PC-9 (cell line): Measurements from ENCODE around the gene ALPK1. TPM values are rescaled to one million over a fixed set of nuclear protein-coding genes. Genes with fewer than 3 reads are reported as not detected.
"Not testable (repeated sequence)": the region's sequence is repeated elsewhere in the genome, so short reads cannot be mapped to it uniquely, and the experiment has no call there.

Source experiments
- BruUV-seq: library from RNA; stranded (reverse); fragments of 400-500 nt; replicated peaks from 2 replicates; lab custom pipeline; 2021; lab: Mats Ljungman, UMichigan
- CTCF ChIA-PET: fragments of 300-600 bp; sonication (Branson Sonifier 250); formaldehyde crosslinking; loops from one replicate; lab custom pipeline; 2022; ENCODE audit warnings: antibody characterized with exemption; lab: Charles Lee
- POLR2A ChIA-PET: fragments of 300-600 bp; sonication (Branson Sonifier 250); formaldehyde crosslinking; loops from one replicate; lab custom pipeline; 2022; ENCODE audit warnings: antibody characterized with exemption; ENCODE audit not compliant: unreplicated experiment; lab: Charles Lee
- DNase-seq, 2 experiments: peaks; one replicate each; pipeline versions ENCODE4 v3.0.0 to v3.0.0-alpha.2; 2015 to 2022; ENCODE audit warnings: mixed read lengths in 1 of 2
- H2AFZ ChIP-seq: fragments of 200-600 bp; sonication (generic); 2 replicates; pipeline ENCODE4 v1.8.1; 2017; ENCODE audit warnings: antibody characterized with exemption
- H3F3A ChIP-seq: fragments of 200-600 bp; sonication (generic); 2 replicates; pipeline ENCODE4 v1.8.1; 2017; ENCODE audit warnings: antibody characterized with exemption, mild to moderate bottlenecking, low read depth; ENCODE audit not compliant: insufficient read depth
- H3K27ac ChIP-seq: fragments of 200-600 bp; sonication (generic); 2 replicates; pipeline ENCODE4 v1.6.1; 2016; ENCODE audit warnings: mixed run types
- H3K27me3 ChIP-seq: fragments of 200-600 bp; sonication (generic); 2 replicates; pipeline ENCODE4 v1.6.1; 2016; ENCODE audit warnings: low read depth, mixed run types; ENCODE audit not compliant: insufficient read depth
- H3K36me3 ChIP-seq: fragments of 200-600 bp; sonication (generic); 2 replicates; pipeline ENCODE4 v1.6.1; 2016; ENCODE audit warnings: low read depth, mixed run types
- H3K4me1 ChIP-seq: fragments of 200-600 bp; sonication (generic); replicated peaks from 2 replicates; pipeline ENCODE4 v1.6.1; 2016; ENCODE audit warnings: mixed run types; ENCODE audit not compliant: insufficient read depth
- H3K4me2 ChIP-seq: fragments of 200-600 bp; sonication (generic); 2 replicates; pipeline ENCODE4 v1.6.1; 2017; ENCODE audit warnings: mixed run types
- H3K4me3 ChIP-seq: fragments of 200-600 bp; sonication (generic); 2 replicates; pipeline ENCODE4 v1.6.1; 2016; ENCODE audit warnings: mixed run types
- H3K79me2 ChIP-seq: fragments of 200-600 bp; sonication (generic); 2 replicates; pipeline ENCODE4 v1.6.1; 2017; ENCODE audit warnings: low read depth, mixed run types
- H3K9me2 ChIP-seq: fragments of 200-600 bp; sonication (generic); 2 replicates; pipeline ENCODE4 v1.8.1; 2017; ENCODE audit warnings: mild to moderate bottlenecking; ENCODE audit not compliant: insufficient read depth
- H3K9me3 ChIP-seq: fragments of 200-600 bp; sonication (generic); 2 replicates; pipeline ENCODE4 v1.8.1; 2016; ENCODE audit warnings: low read depth; ENCODE audit not compliant: insufficient read depth
- H4K20me1 ChIP-seq: fragments of 200-600 bp; sonication (generic); 2 replicates; pipeline ENCODE4 v1.8.1; 2017; ENCODE audit not compliant: insufficient read depth
- CTCF ChIP-seq: fragments of 200-600 bp; sonication (generic); conservative IDR thresholded peaks from 2 replicates; pipeline ENCODE4 v1.6.1; 2017; ENCODE audit warnings: mixed run types, antibody characterized with exemption, mild to moderate bottlenecking, moderate library complexity
- EZH2 ChIP-seq: fragments of 200-600 bp; sonication (generic); IDR thresholded peaks from 2 replicates; pipeline ENCODE4 v1.8.0; 2017; ENCODE audit warnings: antibody characterized with exemption, low read depth
- intact Hi-C: fragments of 100-400 bp; cut with micrococcal nuclease; formaldehyde crosslinking; loops from one replicate; pipeline ENCODE4 v1.10.0; 2022; ENCODE audit not compliant: unreplicated experiment
- total RNA-seq: library from RNA; stranded (reverse); gene quantifications from 2 replicates; pipeline ENCODE4 v1.2.3, GENCODE V29; 2021

Gene ALPK1
- total RNA-seq, 1 experiment from 2014 or later, result 35.4 TPM

- Histone ChIP-seq H3F3A (peaks cover 6% of the 10 kb centered on the region; the same call in 1 of the 2 replicates), H3K9me3 (peaks cover 3% of the 10 kb centered on the region), H3K9me2 (no peaks in the 10 kb centered on the region), H2AFZ (no peak overlapping the region), H3K4me2 (no peak overlapping the region), H3K27me3 (no peaks in the 10 kb centered on the region), H3K4me3 (no peak overlapping the region), H3K4me1 (peaks cover 9% of the 10 kb centered on the region), H3K79me2 (no peaks in the 10 kb centered on the region), H4K20me1 (no peaks in the 10 kb centered on the region), H3K27ac (no peak overlapping the region), H3K36me3 (no peaks in the 10 kb centered on the region)
- no TSS peak for BruUV-seq
- no peak for DNase-seq
- intact Hi-C loops, result no loop called here
- POLR2A ChIA-PET, result no interaction called here
- CTCF ChIA-PET, result no interaction called here
- TF ChIP-seq EZH2, result no peak
- no peak for TF ChIP-seq CTCF
Observed at GRCh38 chr4:112299721-112300120, 2.6 kb downstream of the ALPK1 start.

DNA sequence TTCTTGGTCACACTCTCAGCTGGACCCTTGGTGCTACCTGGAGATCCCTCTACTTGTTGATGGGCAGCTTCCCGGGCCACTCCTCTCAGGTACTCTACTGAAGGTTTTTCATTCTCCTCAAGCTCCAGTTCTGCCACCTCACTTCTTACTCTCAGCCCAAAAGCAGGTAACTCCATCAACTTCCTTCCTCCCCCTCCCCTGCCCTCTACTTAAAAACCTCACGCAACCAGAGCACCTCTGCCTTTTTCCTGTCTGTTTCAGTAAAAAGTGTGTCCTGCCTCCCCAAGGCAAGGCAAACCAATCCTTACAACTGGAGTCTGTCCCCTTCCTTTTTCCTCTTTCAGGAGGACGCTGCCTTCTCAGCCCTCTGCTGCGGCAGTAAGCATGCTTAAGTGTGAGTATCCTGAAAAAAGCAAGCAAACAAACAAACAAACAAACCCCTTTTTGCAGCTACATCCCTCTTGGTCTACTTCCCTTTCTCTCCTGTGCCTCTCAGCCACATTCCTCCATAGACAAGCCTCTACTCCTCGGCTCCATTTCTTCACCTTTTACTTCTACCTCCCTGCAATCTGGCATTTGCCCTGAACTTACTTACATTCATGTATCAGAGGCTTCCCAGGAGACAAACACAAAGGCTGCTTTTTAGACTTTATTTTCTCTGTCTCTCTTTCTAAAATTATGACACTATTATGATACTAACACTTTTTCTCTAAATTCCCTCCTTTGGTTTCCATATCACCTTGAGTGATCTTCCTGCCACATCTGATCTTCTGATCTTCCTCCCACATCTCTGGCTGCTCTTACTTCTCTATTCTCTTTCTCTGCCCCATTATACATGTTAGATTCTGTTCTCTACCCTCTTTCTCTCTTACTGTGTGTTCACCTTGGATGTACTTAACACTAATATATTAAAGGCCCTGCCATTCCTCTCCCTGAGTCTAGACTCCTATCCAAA, 5.4 kb downstream of the ALPK1 start:
- no TSS peak for BruUV-seq
- no peak overlapping the region for H3K27ac ChIP-seq
- H4K20me1 ChIP-seq, result no peaks in the 10 kb centered on the region
- H3K4me3 ChIP-seq, result no peak overlapping the region
- intact Hi-C loops, result no loop called here
- ChIA-PET POLR2A (no interaction called here), CTCF (no interaction called here)
- peaks cover 3% of the 10 kb centered on the region; the same call in 1 of the 2 replicates for H3F3A ChIP-seq
- H3K9me2 ChIP-seq, result no peaks in the 10 kb centered on the region
- DNase-seq, result no peak
- no peaks in the 10 kb centered on the region for H3K27me3 ChIP-seq
- no peaks in the 10 kb centered on the region for H3K36me3 ChIP-seq
- TF ChIP-seq EZH2 (no peak), CTCF (no peak)
- no peak overlapping the region for H2AFZ ChIP-seq
- peaks cover 7% of the 10 kb centered on the region for H3K9me3 ChIP-seq
- no peak overlapping the region for H3K4me2 ChIP-seq
- H3K4me1 ChIP-seq, result peaks cover 9% of the 10 kb centered on the region
- H3K79me2 ChIP-seq, result no peaks in the 10 kb centered on the region

- H3K27ac ChIP-seq, H3K9me3 ChIP-seq, BruUV-seq, intact Hi-C loops, H3K36me3 ChIP-seq, DNase-seq, H3K79me2 ChIP-seq, H3K4me1 ChIP-seq, H3K4me2 ChIP-seq, H3F3A ChIP-seq, H3K4me3 ChIP-seq, H3K9me2 ChIP-seq, H4K20me1 ChIP-seq, CTCF ChIA-PET, H2AFZ ChIP-seq, POLR2A ChIA-PET, H3K27me3 ChIP-seq: not testable (repeated sequence)
Observed at GRCh38 chr4:112305477-112305876, 8.3 kb downstream of the ALPK1 start.

DNA sequence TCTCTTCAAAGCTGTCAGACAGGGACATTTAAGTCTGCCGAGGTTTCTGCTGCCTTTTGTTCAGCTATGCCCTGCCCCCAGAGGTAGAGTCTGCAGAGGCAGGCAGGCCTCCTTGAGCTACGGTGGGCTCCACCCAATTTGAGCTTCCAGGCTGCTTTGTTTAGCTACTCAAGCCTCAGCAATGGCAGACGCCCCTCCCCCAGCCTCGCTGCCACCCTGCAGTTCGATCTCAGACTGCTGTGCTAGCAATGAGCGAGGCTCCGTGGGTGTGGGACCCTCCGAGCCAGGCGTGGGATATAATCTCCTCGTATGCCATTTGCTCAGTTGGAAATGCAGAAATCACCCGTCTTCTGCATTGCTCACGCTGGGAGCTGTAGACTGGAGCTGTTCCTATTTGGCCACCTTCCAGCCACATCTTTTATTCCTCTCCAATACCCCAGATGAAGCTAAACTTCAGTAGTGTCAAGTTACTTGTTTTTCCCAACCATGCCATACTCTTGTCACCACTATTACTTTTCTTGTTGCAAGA, 12.2 kb downstream of the ALPK1 start:
- H3K9me3 ChIP-seq, H3K79me2 ChIP-seq, H3K36me3 ChIP-seq, H3K4me1 ChIP-seq, H3K27me3 ChIP-seq, H3K9me2 ChIP-seq, CTCF ChIA-PET, POLR2A ChIA-PET, H3K4me2 ChIP-seq, H3K27ac ChIP-seq, H3K4me3 ChIP-seq, DNase-seq, H2AFZ ChIP-seq, H3F3A ChIP-seq, BruUV-seq, H4K20me1 ChIP-seq, intact Hi-C loops: not testable (repeated sequence)
